ENCODE results near the gene PROX1. TPM values are rescaled to one million over a fixed set of nuclear protein-coding genes. Genes with fewer than 3 reads are reported as not detected.

PROX1 gene
- total RNA-seq, 4 donors from 2014 or later = 0.68 to 2.8 (median 1.0) TPM

DNA sequence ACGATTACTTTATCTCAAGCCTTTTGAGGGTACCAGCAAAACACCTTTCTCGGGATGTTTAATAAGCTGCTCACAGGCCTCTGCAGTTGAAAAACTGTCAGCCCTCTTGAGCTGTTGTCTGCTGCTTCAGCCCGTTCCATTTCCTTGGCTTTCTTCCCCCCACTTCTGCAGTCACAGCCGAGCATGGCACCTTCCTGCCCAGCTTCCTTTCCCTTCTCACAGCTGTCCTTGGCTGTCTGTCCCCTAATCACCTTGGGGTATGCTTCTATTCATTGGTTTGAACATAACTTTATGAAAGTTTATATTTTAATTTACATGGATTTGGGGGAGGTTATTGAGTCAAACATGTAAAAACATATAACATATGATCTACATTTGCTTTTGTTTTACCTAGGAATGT is 6.9 kb upstream of the PROX1 start:
- TF ChIP-seq, protein P1, sequence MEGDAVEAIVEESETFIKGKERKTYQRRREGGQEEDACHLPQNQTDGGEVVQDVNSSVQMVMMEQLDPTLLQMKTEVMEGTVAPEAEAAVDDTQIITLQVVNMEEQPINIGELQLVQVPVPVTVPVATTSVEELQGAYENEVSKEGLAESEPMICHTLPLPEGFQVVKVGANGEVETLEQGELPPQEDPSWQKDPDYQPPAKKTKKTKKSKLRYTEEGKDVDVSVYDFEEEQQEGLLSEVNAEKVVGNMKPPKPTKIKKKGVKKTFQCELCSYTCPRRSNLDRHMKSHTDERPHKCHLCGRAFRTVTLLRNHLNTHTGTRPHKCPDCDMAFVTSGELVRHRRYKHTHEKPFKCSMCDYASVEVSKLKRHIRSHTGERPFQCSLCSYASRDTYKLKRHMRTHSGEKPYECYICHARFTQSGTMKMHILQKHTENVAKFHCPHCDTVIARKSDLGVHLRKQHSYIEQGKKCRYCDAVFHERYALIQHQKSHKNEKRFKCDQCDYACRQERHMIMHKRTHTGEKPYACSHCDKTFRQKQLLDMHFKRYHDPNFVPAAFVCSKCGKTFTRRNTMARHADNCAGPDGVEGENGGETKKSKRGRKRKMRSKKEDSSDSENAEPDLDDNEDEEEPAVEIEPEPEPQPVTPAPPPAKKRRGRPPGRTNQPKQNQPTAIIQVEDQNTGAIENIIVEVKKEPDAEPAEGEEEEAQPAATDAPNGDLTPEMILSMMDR (IDR thresholded peaks at IDR 0.05; ENCODE audit: low read depth) = no peak

DNA sequence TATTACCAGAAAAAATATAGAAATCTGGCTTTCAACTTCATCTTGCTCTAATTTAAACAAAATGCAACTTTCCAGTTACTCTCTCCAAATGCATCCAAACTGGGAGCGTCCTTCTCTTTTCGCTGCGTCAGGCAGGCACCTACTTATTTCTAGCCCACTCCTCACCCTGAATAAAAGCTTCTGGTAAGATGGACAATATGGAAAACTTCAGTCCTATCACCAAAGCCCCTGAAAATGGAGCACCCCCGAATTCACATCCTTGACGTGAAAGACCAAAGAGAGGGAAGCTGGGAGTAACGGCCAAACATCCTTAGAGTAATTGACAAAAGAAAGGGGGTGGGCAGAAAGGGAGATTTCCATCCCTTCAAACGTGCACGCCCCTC is 5.5 kb upstream of the PROX1 start:
- TF ChIP-seq, protein P1 (IDR thresholded peaks at IDR 0.05; ENCODE audit: low read depth) = no peak

DNA sequence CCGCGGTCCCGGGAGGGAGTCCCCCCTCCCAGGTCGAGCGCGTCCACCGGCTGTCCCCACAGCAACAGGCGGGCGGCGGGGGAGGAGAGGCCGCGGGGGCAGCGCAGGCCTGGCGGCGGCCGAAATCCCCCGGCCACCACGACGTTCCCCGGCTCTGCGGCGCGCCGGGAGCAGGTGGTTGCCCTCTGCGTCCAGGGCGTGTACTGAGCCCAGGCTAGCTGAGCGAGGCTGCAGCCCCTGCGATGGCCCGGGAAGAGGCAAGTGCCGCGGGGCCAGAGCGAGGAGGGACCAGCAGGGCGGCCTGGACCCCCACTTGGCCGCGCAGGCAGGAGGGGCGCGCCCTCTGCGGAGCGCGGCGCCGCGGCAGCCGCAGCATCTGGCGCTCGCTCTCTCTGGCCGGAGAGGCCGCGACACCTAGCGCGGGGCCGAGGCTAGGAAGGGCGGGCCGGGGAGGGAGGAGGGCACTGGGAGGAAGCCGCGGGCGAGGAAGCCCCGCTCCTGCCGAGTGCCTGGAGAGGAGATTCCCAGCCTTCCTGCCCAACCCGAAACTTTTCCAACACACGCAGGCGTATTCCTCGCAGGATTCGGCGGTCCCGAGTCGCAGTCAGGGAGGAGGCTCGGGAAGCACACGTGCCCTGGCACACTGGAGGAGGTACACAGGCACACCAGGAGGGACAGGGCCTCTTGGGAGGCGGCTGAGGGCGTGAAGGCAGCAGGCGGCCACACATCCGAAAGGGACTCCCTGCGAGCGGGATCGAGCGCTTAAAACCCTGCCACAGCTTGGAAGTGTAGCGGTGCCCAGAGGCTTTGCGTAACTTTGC is 4.9 kb upstream of the PROX1 start:
- TF ChIP-seq, protein P1 (IDR thresholded peaks at IDR 0.05; ENCODE audit: low read depth) = no peak

DNA sequence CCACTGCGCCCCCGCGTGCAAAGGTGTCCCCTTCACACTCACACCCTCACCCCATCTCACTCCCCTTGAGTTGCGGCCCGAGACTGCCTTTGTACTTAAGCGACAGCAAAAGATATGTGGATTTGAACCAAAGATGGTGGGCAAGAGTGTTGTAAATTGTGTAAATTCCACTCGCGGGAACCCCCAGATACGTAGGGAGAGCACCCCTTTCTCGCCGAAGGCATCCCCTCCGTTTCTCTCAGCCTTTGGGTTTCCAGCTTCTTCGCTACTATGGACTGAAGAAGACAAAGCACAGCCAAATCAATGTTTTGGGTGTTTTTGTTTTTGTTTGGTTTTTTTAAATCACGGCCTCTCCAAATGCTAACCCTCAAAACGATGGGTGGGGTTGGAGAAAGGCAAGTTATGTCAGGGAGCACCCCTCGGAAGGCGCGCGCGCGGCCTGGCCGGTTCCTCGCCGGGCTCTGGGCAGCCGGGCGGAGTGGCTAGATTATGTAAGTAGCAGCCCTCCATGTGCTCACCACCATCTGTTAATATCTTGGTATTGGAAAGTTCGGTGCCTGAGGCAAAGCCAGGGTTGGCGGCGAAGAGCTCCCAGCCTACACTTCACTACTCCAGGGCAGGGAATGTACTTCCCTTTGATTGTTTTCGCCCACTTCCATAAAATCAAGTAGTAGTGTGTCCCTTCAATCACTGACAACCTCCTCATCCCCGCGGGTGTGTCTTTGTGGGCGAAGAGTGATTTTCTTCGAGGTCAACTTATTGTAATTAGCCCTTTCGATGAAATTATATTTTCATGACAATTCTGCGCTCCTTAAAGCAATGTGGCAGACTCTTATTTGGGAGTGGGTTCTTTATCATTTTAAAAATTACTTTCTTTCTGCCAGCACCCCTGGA is 4.0 kb upstream of the PROX1 start:
- TF ChIP-seq, protein P1 (IDR thresholded peaks at IDR 0.05; ENCODE audit: low read depth) = no peak

DNA sequence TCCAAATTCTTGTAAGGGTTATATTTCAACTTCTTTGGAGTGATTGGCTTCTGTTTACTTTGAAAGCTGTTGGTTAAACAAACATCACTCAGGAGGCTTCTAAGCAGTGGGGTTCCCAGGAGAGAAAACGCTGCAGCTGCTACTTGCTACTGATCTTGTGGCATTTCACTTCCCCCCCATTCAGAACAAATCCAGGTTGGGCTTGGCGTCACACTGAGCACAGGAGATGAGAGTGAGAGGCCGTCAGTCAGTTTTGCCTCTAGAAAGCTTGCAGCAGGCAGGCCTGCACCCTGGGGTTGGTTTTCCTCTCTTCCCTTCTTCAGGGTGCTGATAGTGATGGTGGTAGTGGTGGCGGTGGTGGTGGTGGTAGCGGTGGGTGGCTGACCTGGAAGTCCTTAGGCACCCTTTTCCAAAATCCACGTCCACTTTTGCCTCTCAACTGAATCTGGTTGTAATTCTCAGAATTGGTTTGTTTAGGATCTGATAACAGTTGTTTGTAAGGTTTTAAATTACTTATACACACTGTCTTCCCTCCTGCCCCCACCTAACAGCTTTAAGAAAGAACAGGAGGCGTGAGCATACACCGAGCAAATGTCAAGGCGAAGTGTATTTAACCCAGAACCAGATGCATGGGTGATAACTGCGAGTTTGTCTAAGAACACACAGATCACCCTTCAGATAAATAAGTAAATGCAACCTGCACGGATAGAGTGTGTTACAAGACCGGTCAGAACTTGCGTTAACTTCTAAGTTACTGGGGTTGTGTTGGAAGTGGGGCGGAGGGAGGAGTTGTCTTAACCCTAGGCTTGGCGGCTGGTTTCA is 3.2 kb upstream of the PROX1 start:
- TF ChIP-seq, protein P1 (IDR thresholded peaks at IDR 0.05; ENCODE audit: low read depth) = no peak

DNA sequence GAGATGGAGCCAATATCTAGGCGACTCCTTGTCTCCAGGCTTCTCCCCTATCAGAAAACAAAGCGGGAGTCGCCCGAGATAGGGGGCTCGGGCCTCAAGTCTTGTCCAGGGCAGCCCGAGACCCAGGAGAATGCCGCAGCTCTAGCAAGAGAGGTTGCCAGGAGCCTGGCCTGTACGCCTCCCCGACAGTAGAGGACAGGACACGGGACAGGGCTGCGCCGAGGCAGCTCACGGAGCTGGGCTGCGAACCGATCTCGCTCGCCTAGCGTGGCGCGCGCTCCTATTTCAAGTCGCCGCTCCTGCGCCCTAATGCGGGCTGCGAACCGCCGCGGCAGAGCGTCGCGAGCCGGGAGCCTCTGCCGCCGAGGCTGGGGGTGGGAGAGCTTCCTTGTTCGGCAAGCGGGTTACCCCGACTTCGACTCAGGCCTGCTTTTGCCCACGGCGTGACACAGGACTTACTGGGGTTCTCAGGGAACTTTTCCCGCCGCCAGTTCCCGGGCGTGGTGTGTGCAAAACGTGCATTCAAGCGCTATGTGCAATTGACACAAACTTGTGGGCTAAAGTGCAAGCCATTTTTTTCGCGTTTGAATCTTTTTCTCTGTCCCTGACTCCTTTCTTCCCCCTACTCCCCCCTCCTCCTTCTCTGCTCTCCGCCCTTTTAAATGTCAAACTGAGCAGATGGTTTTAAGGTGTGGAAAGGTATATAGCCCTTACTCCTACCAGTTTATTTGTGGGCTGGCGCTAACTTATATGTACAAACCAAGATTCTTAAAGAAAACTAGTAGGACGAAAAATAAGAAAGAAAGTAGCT is 2.4 kb upstream of the PROX1 start:
- TF ChIP-seq, protein P1 (IDR thresholded peaks at IDR 0.05; ENCODE audit: low read depth) = no peak

All from subcutaneous adipose tissue (tissue), 4 donors.